ENCODE data around the gene CCDC122. TPM values are rescaled to one million over a fixed set of nuclear protein-coding genes. Genes with fewer than 3 reads are reported as not detected.

The CCDC122 gene
- total and polyA plus RNA-seq, 2 of the 8 experiments (the other 6 are each of a cell fraction or from before 2014, with no cell fraction given), result 2.9 to 5.8 TPM

DNA sequence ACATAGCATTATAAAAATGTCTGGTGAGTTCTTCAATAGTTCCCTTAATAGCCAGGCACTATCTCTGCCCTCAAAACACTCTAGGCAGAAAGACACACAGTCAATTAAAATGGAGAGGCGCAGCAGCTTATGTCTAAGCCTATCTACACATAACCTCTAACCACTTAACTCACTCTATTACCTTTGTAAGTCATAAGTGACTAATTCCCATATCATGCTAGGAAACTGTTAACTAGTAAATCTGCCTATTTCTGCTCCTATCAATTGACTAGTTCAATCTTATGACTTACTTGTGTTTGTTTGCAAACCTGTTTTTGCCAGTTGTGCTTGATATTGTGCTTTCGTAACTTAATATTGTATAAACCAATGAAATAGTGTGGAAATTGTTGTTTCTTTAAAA lies 3.2 kb downstream of the CCDC122 start (continued):
- TF ChIP-seq SP4 (IDR thresholded peaks at IDR 0.05; ENCODE audit: low read length) (no peak), TEAD4 (IDR thresholded peaks at IDR 0.05; ENCODE audit: low read depth, low read length) (no peak), KDM4A (IDR thresholded peaks at IDR 0.05; ENCODE audit: low read depth, low read length, severe bottlenecking) (no peak), TAF1 (IDR thresholded peaks at IDR 0.05; ENCODE audit: low read depth, low read length) (no peak), POLR2AphosphoS5 (IDR thresholded peaks at IDR 0.05; ENCODE audit: low read depth, low read length) (no peak), SIN3A (conservative IDR thresholded peaks at IDR 0.05 in 1 of 2, IDR thresholded peaks at IDR 0.05 in 1 of 2; ENCODE audit: low read depth in 1 of 2, low read length in 2 of 2) (no peak), SUZ12 (IDR thresholded peaks at IDR 0.05; ENCODE audit: low read length) (no peak)
